Motor neuron (in vitro differentiated cells): ENCODE data around the gene ZNF516. TPM values are rescaled to one million over a fixed set of nuclear protein-coding genes. Genes with fewer than 3 reads are reported as not detected.
A peak's percentile ranks its signal among the peaks of the same experiment; 100 is the strongest.
"Not testable (repeated sequence)": the region's sequence is repeated elsewhere in the genome, so short reads cannot be mapped to it uniquely, and the experiment has no call there.

Source experiments
- ATAC-seq, 8 experiments: fragments of 200-7000 bp; cut with Tn5 transposase; replicated peaks in 6 of 8; 2 replicates each; pipeline ENCODE4 v1.8.0; 2021; ENCODE audit warnings: mild to moderate bottlenecking in 8 of 8, moderate library complexity in 8 of 8
- H3K27ac ChIP-seq, 2 donors: fragments of 250-450 bp; sonication (Bioruptor Pico); 2 replicates each; pipeline ENCODE4 v1.9.0; 2021; ENCODE audit warnings: antibody characterized with exemption in 2 of 2, mild to moderate bottlenecking in 2 of 2, moderate library complexity in 1 of 2
- H3K4me1 ChIP-seq, 2 donors: fragments of 250-450 bp; sonication (Bioruptor Pico); replicated peaks in 1 of 2; 2 replicates each; pipeline ENCODE4 v1.6.1; 2021; ENCODE audit warnings: antibody characterized with exemption in 2 of 2, mild to moderate bottlenecking in 2 of 2, moderate library complexity in 1 of 2
- H3K4me3 ChIP-seq, 5 donors: fragments of 250-450 bp; sonication (Bioruptor Pico); 2 replicates each; pipeline ENCODE4 v1.9.0; 2021; ENCODE audit warnings: antibody characterized with exemption in 5 of 5, mild to moderate bottlenecking in 5 of 5, moderate library complexity in 4 of 5
- WGBS, 10 experiments: fragments of 450-650 bp; shearing (Covaris generic); methylation state at CpG; one replicate each; pipeline ENCODE4 v1.0.0; 2022; 5-methylcytosine and 5-hydroxymethylcytosine counted together
- in situ Hi-C, 9 experiments: fragments of 400-800 bp; cut with MboI; loops; one replicate each; pipeline ENCODE4 v1.15.0; 2021; ENCODE audit warnings: low sequenced_read_pairs in 9 of 9, low pct_unique_long_range_greater_than_20kb in 2 of 9; ENCODE audit not compliant: unreplicated experiment in 9 of 9
- total RNA-seq, 8 experiments: library from RNA; unstranded; fragments of 300-600 nt; gene quantifications; 2 replicates each; pipeline versions ENCODE4 v1.2.3 to v1.2.4, GENCODE V29; 2022

Gene ZNF516
- 10 to 100 TPM; 13.0 to 64.2 (median 33.1) TPM for total RNA-seq

GRCh38 chr18:76495006-76495370 is at the start of gene ZNF516:
TSS of gene ZNF516 (minus strand) at chr18:76495242. CDS start at chr18:76443054, 52,188 bp downstream.
- Histone ChIP-seq H3K4me3 (peak within 1 kb of the TSS; percentile 42 to 86 (median 64)), H3K27ac (peak within 1 kb of the TSS; percentile 91 to 96), H3K4me1 (peaks cover 17 to 21% of the 10 kb centered on the region in 2 donors)
- WGBS, 10 experiments = no CpG with 5 or more reads among the region's 64 CpGs
- in situ Hi-C loops = loop anchor here in 1 of 9 experiments (25.0 kb wide), 1 partner anchor 192 kb away; no protein-coding TSS in a partner anchor
- ATAC-seq = peak; percentile 4 to 51 (median 42)

- H3K4me3 ChIP-seq = no peak overlapping the region
- WGBS, 10 experiments = 76 to 96% (median 86%) methylated on average over 4 to 10 of the region's 11 CpGs; no CpG with 5 or more reads in 3 of the 10 experiments
Measured at GRCh38 chr18:76538846-76539245, 43.8 kb upstream of the ZNF516 start.

GRCh38 chr18:76537621-76538020 is 42.6 kb upstream of the ZNF516 start:
- Histone ChIP-seq H3K4me3 (no peak overlapping the region), H3K4me1 (peaks cover 7 to 10% of the 10 kb centered on the region in 2 donors), H3K27ac (no peak overlapping the region)
- in situ Hi-C loops = no loop called here
- no peak for ATAC-seq
- WGBS, 10 experiments = 40 to 96% (median 75%) methylated on average over 2 to 6 of the region's 8 CpGs; no CpG with 5 or more reads in 6 of the 10 experiments

More at GRCh38 chr18:76538846-76539245, 43.8 kb upstream of the ZNF516 start:
- no peak for ATAC-seq
- peaks cover 7 to 10% of the 10 kb centered on the region in 2 donors for H3K4me1 ChIP-seq
- H3K27ac ChIP-seq = no peak overlapping the region
- in situ Hi-C loops = no loop called here

- H3K4me3 ChIP-seq, H3K27ac ChIP-seq, ATAC-seq, in situ Hi-C loops: not testable (repeated sequence)
- WGBS, 10 experiments = 77 to 100% (median 98%) methylated on average over 1 to 5 of the region's 5 CpGs; no CpG with 5 or more reads in 4 of the 10 experiments
- peaks cover 7 to 10% of the 10 kb centered on the region in 2 donors for H3K4me1 ChIP-seq
Measured at GRCh38 chr18:76536593-76536992, 41.6 kb upstream of the ZNF516 start.

GRCh38 chr18:76532875-76533274 is 37.8 kb upstream of the ZNF516 start:
- H3K4me1 ChIP-seq = peaks cover 13 to 16% of the 10 kb centered on the region in 2 donors
- in situ Hi-C loops = no loop called here
- 63 to 100% (median 93%) methylated on average over 1 to 8 of the region's 8 CpGs; no CpG with 5 or more reads in 3 of the 10 experiments for WGBS, 10 experiments
- no peak for ATAC-seq
- no peak overlapping the region for H3K27ac ChIP-seq
- no peak overlapping the region for H3K4me3 ChIP-seq

- in situ Hi-C loops = no loop called here
- H3K4me3 ChIP-seq = no peak overlapping the region
- peaks cover 16 to 18% of the 10 kb centered on the region in 2 donors for H3K4me1 ChIP-seq
- no peak overlapping the region for H3K27ac ChIP-seq
- WGBS, 10 experiments = 80% methylated on average over 2 of the region's 9 CpGs; no CpG with 5 or more reads in 9 of the 10 experiments
- ATAC-seq = no peak
Measured at GRCh38 chr18:76530846-76531245, 35.8 kb upstream of the ZNF516 start.

- Histone ChIP-seq H3K4me1 (peaks cover 17 to 22% of the 10 kb centered on the region in 2 donors), H3K4me3 (no peak overlapping the region), H3K27ac (no peak overlapping the region)
- 64 to 100% (median 90%) methylated on average over 1 to 6 of the region's 11 CpGs; no CpG with 5 or more reads in 6 of the 10 experiments for WGBS, 10 experiments
- ATAC-seq = no peak
- in situ Hi-C loops = no loop called here
Measured at GRCh38 chr18:76530391-76530790, 35.3 kb upstream of the ZNF516 start.

GRCh38 chr18:76529433-76529811 is 34.4 kb upstream of the ZNF516 start:
- no peak for ATAC-seq
- 35 to 93% (median 80%) methylated on average over 1 to 14 of the region's 23 CpGs; no CpG with 5 or more reads in 1 of the 10 experiments for WGBS, 10 experiments
- in situ Hi-C loops = no loop called here
- Histone ChIP-seq H3K27ac (no peak overlapping the region), H3K4me3 (no peak overlapping the region), H3K4me1 (peaks cover 17 to 26% of the 10 kb centered on the region in 2 donors)

- Histone ChIP-seq H3K27ac (no peak overlapping the region), H3K4me3 (peak overlapping the region in 1 of 5 donors; percentile 15), H3K4me1 (peaks cover 17 to 28% of the 10 kb centered on the region in 2 donors)
- in situ Hi-C loops = no loop called here
- 3 to 73% (median 52%) methylated on average over 3 to 19 of the region's 28 CpGs; no CpG with 5 or more reads in 1 of the 10 experiments for WGBS, 10 experiments
- ATAC-seq = peak; percentile 62 to 81 (median 72)
Measured at GRCh38 chr18:76528477-76529432, 33.7 kb upstream of the ZNF516 start.

GRCh38 chr18:76525911-76526310 is 30.9 kb upstream of the ZNF516 start:
- no peak for ATAC-seq
- Histone ChIP-seq H3K4me3 (no peak overlapping the region), H3K27ac (no peak overlapping the region), H3K4me1 (peaks cover 27 to 47% of the 10 kb centered on the region in 2 donors)
- 16 to 67% (median 50%) methylated on average over 1 to 3 of the region's 3 CpGs; no CpG with 5 or more reads in 1 of the 10 experiments for WGBS, 10 experiments
- in situ Hi-C loops = no loop called here

- Histone ChIP-seq H3K27ac (peak overlapping the region; percentile 34 to 42), H3K4me3 (peak overlapping the region; percentile 29 to 44 (median 34)), H3K4me1 (peaks cover 33 to 55% of the 10 kb centered on the region in 2 donors)
- in situ Hi-C loops = no loop called here
- ATAC-seq = peak; percentile 72 to 83 (median 78)
- 2 to 30% (median 15%) methylated on average over 5 to 20 of the region's 20 CpGs for WGBS, 10 experiments
Measured at GRCh38 chr18:76524900-76525698, 30.1 kb upstream of the ZNF516 start.

GRCh38 chr18:76524477-76524876 is 29.4 kb upstream of the ZNF516 start:
- no peak for ATAC-seq
- Histone ChIP-seq H3K27ac (no peak overlapping the region), H3K4me1 (peaks cover 39 to 61% of the 10 kb centered on the region in 2 donors), H3K4me3 (no peak overlapping the region)
- 40 to 80% (median 50%) methylated on average over 1 to 2 of the region's 2 CpGs; no CpG with 5 or more reads in 2 of the 10 experiments for WGBS, 10 experiments
- in situ Hi-C loops = no loop called here
